ENCODE measurements around the gene SORL1. TPM values are rescaled to one million over a fixed set of nuclear protein-coding genes. Genes with fewer than 3 reads are reported as not detected.

SORL1 gene
- total RNA-seq, 1 donor from 2014 or later: 4.6 TPM

DNA sequence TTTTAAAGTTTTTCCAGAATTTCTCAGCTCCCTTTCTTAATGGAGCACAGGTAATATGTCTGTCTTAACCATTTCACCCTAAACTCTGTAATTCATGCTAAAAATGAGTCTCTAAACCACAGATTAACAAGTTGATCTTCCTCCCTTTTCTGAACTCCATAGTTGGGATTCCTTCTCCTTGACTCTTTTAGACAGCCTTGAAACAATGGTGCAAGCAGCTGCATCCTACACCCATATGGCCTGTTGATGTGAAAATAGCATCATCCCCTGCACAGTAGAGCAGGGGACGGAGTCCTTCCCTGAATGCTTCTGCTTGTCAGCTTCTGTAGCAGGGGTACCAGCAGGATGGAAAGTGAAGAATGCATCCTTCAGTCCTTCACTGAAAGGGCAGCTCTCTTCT, 193.5 kb downstream of the SORL1 start:
- Mint-ChIP-seq H3K27me3 (ENCODE audit: unreplicated experiment) (peaks cover 7% of the 10 kb centered on the region), H3K4me1 (ENCODE audit: unreplicated experiment) (peaks cover 2% of the 10 kb centered on the region), H3K27ac (ENCODE audit: unreplicated experiment) (no peak overlapping the region), H3K9me3 (ENCODE audit: unreplicated experiment) (no peaks in the 10 kb centered on the region), H3K4me3 (ENCODE audit: unreplicated experiment) (no peak overlapping the region), H3K36me3 (ENCODE audit: low read depth, unreplicated experiment) (no peaks in the 10 kb centered on the region)
- DNase-seq (ENCODE audit: low spot score): no peak
- no peak for TF ChIP-seq CTCF (IDR thresholded peaks at IDR 0.05; ENCODE audit: unreplicated experiment)

- H3K36me3 Mint-ChIP-seq (ENCODE audit: low read depth, unreplicated experiment): no peaks in the 10 kb centered on the region
- peak; percentile 45 for TF ChIP-seq CTCF (IDR thresholded peaks at IDR 0.05; ENCODE audit: unreplicated experiment)
- no peak overlapping the region for H3K27ac Mint-ChIP-seq (ENCODE audit: unreplicated experiment)
- no peak overlapping the region for H3K4me3 Mint-ChIP-seq (ENCODE audit: unreplicated experiment)
- no peak for DNase-seq (ENCODE audit: low spot score)
- H3K4me1 Mint-ChIP-seq (ENCODE audit: unreplicated experiment): no peaks in the 10 kb centered on the region
- no peaks in the 10 kb centered on the region for H3K9me3 Mint-ChIP-seq (ENCODE audit: unreplicated experiment)
- peaks cover 1% of the 10 kb centered on the region for H3K27me3 Mint-ChIP-seq (ENCODE audit: unreplicated experiment)
These were observed 196.2 kb downstream of the SORL1 start for GRCh38 chr11:121648306-121648705.

DNA sequence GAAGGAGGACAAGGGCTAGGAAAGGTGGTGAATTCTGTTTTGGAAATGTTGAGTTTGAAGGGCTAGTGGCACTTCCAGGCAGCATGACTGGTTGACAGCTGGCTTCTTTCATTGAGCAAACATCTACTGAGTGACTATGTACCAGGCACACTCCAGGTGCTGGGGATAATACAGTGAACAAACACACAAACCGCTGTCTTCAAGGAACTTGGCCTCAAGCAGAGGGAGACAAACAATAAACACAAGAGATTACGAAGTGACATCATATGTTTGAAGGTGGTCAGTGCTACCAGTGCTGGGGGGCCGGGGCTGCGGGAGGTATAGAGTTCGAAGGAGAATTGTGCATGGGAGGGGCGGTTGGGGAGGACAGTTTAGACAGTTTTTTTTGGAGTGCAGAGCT, 197.7 kb downstream of the SORL1 start:
- Mint-ChIP-seq H3K4me1 (ENCODE audit: unreplicated experiment) (no peaks in the 10 kb centered on the region), H3K9me3 (ENCODE audit: unreplicated experiment) (no peaks in the 10 kb centered on the region), H3K27me3 (ENCODE audit: unreplicated experiment) (peaks cover 1% of the 10 kb centered on the region), H3K4me3 (ENCODE audit: unreplicated experiment) (no peak overlapping the region), H3K36me3 (ENCODE audit: low read depth, unreplicated experiment) (no peaks in the 10 kb centered on the region), H3K27ac (ENCODE audit: unreplicated experiment) (no peak overlapping the region)
- no peak for DNase-seq (ENCODE audit: low spot score)
- TF ChIP-seq CTCF (IDR thresholded peaks at IDR 0.05; ENCODE audit: unreplicated experiment): no peak

DNA sequence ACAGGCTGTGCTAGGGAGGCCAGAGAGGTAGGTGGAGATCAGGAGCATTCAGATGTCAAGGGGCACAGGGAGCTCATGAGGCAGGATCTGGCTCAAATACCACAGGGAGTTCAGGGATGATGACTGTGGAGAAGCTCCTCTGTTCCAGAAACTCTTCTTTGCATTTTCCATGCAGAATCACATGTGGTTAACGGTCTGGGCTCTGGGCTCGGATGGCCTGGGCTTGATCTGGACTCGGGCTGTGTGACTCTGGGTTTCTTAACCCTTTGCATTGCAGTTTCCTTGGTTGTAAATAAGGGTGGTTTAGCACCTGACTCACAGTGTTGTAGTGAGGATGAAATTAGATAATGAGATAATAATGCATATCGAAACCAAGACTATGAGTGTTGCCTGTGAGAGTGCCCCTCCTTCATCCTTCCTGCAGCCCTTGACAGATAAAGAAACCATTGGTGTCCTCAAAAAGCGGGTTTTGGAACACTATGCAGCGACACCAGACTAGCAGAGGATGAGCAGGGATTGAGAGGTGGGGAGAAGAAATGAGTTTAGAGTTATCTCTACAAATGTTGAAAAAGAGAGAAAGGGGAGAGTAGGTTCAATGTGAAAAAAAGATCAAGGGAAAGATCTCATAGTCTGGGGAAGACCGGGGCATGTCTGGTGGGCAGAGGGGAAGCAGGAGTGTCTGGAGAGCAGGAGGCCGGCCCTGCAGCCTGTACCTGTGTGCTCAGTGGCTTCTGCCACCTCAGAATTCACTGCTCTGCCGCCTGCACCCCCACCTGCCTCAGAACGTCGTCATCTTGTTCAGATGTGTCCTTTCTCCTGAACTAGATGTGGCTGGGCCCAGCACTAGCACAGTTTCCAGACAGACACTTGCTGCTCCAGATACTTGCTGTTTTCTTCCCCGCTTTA, 198.5 kb downstream of the SORL1 start:
- Mint-ChIP-seq H3K27me3 (ENCODE audit: unreplicated experiment) (peaks cover 1% of the 10 kb centered on the region), H3K27ac (ENCODE audit: unreplicated experiment) (no peak overlapping the region), H3K4me1 (ENCODE audit: unreplicated experiment) (peaks cover 4% of the 10 kb centered on the region), H3K9me3 (ENCODE audit: unreplicated experiment) (no peaks in the 10 kb centered on the region), H3K4me3 (ENCODE audit: unreplicated experiment) (no peak overlapping the region), H3K36me3 (ENCODE audit: low read depth, unreplicated experiment) (no peaks in the 10 kb centered on the region)
- no peak for DNase-seq (ENCODE audit: low spot score)
- no peak for TF ChIP-seq CTCF (IDR thresholded peaks at IDR 0.05; ENCODE audit: unreplicated experiment)

DNA sequence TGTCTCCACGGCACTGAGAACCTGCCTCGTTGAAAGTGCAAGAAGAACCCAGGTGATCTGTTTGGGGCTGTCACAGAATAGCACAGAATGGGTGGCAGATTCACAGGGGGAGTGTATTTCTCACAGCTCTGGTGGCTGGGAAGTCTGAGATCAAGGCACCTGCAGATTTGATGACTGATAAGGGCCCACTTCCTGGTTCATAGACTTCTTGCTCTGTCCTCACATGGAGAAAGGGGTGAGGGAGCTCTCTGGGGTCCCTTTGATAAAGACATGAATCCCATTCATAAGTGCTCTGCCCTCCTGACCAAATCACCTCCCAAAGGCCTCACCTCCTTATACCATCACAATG, 199.1 kb downstream of the SORL1 start:
- DNase-seq (ENCODE audit: low spot score): no peak
- peaks cover 1% of the 10 kb centered on the region for H3K27me3 Mint-ChIP-seq (ENCODE audit: unreplicated experiment)
- peaks cover 9% of the 10 kb centered on the region for H3K4me1 Mint-ChIP-seq (ENCODE audit: unreplicated experiment)
- no peak overlapping the region for H3K27ac Mint-ChIP-seq (ENCODE audit: unreplicated experiment)
- H3K4me3 Mint-ChIP-seq (ENCODE audit: unreplicated experiment): no peak overlapping the region
- H3K36me3 Mint-ChIP-seq (ENCODE audit: low read depth, unreplicated experiment): no peaks in the 10 kb centered on the region
- TF ChIP-seq CTCF (IDR thresholded peaks at IDR 0.05; ENCODE audit: unreplicated experiment): no peak
- H3K9me3 Mint-ChIP-seq (ENCODE audit: unreplicated experiment): no peaks in the 10 kb centered on the region
